ENCODE data around the gene PITPNM2.

DNA sequence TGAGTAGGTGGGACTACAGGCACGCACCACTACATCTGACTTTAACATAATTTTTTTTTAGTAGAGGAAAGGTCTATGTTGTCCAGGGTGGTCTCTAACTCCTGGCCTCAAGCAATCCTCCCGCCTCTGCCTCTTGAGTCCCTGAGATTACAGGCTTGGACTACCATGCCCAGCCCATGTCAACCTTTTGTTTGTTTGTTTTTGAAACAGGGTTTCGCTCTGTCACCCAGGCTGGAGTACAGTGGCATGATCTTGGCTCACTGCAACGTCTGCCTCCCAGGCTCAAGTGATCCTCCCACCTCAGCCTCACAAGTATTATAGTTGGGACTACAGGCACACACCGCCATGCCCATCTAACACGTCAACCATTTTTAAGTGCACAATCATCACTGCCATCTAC, 29.2 kb downstream of the PITPNM2 start:
- TF ChIP-seq CTCF (IDR thresholded peaks at IDR 0.05; ENCODE audit: control extremely low read depth in 1 of 3, insufficient read depth in 1 of 3, low read depth in 1 of 3, low read length in 3 of 3) (no peak), JUN (IDR thresholded peaks at IDR 0.05; ENCODE audit: low read depth, low read length) (no peak), POLR2A (IDR thresholded peaks at IDR 0.05; ENCODE audit: control extremely low read depth in 1 of 2, low read depth in 2 of 2, low read length in 2 of 2) (no peak), RAD21 (IDR thresholded peaks at IDR 0.05 in 1 of 2, conservative IDR thresholded peaks at IDR 0.05 in 1 of 2; ENCODE audit: low read depth in 2 of 2, low read length in 2 of 2) (no peak), NRF1 (IDR thresholded peaks at IDR 0.05; ENCODE audit: low read depth, low read length) (no peak)

Data from H1 (cell line).